Effector CD8-positive, alpha-beta T cell (primary cell): ENCODE results near the gene TNK2.
"Not testable (repeated sequence)": the region's sequence is repeated elsewhere in the genome, so short reads cannot be mapped to it uniquely, and the experiment has no call there.

Source experiments
- DNase-seq: peaks from one replicate; lab custom pipeline; 2025; lab: John Stamatoyannopoulos, UW

Gene TNK2

DNA sequence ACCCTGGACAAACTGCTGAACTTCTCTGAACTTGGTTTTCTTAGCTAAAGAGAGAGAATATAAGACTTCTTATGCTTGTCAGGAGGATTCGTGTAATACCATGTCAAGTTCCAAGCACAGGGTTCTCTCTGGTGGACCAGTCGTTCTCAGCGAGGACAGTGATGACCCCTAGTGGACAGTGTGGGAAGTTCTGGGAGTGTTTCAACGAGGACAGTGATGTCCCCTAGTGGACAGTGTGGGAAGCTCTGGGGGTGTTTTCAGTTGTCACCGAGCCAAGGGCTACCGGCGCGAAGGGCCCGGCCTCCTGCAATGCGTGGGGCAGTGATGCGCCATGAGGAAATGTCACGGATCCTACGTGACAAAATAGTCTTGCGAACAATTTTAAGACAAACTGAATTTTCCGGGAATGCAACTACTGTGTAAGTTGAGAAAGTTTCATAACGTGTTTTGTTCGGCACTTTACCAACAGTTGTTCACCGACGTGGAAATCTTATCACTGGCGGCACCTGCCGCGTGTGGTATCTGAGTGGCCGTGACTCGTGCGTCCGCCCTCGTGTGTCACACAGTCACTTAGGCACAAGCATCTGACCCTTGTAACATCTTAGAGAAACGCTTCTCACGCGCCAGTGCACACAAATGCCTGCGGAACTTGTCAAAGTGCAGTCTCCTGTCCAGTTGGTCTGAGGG, 57.4 kb downstream of the TNK2 start:
- peak; percentile 84 for DNase-seq

DNA sequence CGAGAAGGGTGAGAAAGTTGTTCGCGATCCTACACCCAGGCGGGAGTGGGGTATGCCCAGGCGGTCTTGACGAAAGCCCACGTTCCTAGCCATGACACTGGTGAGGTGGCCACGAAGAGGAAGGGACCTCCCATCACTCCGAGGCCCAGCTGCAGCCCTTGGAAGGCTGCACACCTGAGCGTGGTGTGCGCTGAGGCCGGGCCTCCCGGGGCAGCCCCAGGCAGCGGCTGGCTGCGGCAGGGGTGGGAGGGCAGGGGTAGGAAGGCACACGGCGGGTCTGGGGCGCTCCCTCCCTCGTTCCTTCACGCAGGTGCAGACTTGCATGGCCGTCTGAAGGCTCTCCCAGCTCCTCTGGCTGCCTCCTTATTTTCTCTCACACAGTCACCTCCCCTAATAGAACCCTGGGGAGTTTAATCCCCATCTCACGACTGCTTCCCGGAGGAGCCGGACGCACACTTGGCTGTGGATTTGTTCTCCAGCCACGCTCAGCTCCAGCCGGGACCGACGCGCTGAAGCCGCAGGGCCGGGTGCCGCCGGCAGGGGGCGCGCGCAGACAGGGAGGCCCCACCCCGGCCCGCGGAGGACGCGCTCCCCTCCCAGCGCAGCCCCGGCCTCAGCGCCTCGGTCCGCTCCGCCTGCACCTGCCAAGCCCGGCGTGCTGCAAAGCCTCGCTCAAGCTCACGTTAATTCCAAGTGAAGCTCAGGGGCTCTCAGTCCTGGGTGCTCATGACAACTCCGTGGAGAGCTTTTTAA, 58.9 kb downstream of the TNK2 start:
- no peak for DNase-seq

DNA sequence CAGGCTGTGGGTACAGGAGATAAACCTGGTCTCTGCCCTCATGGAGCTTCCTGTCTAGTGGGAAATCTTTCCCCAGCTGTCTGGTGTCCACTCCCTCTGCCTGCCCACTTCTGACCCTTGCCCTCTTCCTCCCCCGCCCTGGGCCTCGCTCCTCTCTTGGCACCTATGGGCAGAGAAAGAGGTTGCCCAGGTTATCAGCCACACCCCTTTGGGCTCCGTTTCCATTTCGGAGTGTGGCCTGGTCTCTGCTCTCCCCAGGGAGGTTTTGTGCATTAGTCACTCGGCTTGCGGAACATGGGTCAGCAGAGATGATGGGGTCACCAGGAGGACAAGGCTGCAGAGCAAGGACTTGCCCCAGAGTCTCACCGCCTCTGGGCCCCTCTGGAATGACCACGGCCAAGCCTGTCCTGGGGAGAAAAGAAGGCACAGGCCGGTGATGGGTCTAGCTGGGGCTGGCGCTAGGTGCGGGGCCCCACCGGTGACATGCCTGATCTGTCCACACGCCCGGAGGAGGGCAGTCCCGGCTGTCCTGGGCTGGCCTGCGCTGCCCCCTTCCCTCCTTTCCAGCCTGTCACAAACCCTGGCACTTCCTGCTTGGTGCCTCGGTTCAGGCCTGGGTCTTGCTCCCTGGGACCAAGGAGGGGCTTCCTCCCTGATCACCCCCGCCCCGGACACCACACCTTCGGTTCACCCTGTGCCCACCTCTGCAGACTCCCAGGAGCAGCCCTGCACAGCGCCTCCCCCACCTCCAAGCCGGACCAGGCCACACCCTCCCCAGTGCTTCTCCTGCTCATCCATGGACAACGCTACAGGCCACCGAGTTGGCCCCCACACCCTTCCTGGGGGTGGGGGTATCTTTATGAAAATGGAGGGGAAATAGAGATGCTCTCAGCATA, 61.0 kb downstream of the TNK2 start:
- DNase-seq = no peak

DNA sequence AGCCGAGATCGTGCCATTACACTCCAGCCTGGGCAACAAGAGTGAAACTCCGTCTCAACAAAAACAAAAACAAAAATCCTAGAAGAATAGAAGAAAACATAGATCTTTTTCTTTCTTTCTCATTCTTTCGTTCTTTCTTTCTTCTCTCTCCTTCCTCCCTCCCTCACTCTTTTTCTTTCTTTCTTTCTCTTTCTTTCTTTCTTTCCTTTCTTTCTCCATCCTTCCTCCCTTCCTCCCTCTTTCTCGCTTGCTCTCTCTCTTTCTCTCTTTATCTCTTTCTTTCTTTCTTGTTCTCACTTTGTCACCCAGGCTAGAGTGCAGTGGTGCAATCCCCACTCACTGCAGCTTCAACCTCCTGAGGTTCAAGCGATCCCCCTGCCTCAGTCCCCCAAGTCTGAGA, 62.9 kb downstream of the TNK2 start:
- no peak for DNase-seq

DNA sequence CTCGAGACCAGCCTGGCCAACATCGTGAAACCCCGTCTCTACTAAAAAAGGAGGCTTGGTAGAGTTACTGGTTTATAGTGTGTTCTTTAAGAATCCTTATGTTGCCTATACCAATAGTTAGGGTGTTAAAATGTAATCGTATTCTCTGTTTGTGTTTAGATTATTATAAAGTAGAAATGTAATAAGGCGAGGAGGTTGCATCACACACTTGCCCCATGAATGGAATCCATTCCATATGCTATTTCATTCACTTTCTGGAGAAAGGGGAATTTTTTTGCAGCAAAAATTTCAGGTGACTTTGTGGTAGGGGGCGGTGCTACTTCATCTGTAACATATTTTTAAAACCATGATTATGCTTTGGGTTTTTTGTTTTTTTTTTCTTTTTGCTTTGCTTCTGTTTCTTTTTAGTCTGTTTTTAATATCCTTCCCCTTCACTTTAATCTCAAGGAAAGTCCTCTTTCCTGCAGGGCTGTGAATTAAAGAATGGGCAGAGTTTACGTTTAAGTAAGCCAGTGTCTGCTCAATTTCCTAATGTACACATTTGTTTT, 63.6 kb downstream of the TNK2 start:
- DNase-seq = no peak

DNA sequence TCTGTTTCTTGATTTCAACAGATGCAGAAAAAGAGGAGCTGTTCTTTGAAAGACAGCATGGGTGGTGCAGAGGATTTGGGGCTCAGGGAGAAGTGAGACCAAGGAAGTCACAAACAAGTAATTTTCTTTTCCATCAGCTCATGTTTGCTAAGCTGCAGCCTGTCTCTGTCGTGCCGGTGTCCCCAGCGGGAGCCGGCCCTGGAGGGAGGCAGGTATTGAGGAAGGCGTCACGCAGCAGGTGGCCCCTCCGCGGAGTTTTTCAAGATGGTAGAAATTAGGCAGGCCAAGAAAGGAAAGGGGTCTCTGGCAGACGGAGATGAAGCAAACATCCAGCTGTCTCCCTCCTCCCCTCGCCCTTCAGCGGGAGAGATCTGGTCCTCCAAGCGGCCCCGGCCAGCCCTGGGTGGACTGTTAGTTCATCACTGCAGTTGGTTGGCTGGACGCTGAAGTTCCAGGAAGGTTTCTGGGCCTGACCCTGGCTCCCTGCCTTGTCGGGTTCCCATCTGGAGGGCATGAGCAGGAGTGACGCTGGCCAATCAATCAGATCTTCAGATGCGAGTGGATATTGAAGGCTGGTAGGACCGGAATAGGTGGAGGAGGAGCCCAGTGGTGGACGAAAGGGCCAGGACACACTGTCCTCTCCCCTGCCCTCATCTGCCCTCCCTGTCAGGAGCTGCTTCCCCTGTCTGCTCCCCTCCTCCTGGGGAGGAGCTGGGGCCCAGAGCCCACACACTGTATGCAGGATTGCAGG, 68.9 kb downstream of the TNK2 start:
- no peak for DNase-seq

DNA sequence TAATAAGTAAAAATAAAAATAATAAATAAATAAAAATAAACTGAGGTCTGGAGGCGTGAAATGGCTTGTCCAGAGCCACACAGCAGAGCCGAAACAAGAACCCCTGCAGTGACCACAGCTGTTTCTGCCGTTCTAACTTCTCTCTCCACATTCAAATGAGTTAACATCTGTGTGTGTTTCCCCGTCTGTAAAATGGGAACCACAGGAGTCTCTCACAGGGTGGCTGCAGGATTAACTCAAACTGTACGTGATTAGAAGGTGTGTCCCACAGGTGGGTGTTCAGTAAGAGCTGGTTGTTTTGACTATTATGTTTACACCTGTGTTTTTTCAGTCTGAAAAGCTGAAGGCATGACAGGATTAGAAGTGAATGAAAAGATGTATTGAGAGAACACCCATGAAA, 69.6 kb downstream of the TNK2 start:
- DNase-seq = no peak

DNA sequence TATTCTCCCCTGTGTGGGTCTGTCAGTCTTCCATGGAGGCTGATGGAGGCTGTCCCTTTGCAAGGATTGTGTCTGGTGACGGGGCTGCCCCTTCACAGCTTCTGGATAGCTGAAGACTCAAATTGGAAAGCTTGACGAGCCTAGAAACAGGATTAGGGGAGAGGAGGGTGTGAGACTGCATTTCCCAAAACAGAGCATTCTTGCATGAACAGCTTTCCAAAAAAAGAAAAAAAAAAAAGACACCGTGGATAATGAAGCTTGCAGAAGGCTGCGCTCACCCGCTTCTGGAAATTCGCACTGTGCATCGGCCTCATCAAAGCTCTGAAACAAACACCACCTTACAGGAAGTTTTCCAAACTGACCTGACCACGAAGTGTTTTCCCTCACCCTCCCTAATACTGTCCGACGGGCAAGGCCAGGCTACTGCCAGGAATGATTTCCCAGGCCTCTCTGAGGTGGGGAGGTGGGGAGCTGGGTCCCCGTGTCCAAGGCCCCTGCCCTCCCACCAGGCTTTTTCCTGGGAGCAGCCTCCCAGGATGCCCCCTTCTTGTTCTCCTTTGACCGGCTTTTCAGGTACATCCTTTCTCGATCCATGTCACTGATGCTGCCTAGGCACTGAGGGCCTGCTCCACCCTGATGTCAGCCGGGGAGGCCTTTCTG, 71.7 kb downstream of the TNK2 start:
- no peak for DNase-seq

DNA sequence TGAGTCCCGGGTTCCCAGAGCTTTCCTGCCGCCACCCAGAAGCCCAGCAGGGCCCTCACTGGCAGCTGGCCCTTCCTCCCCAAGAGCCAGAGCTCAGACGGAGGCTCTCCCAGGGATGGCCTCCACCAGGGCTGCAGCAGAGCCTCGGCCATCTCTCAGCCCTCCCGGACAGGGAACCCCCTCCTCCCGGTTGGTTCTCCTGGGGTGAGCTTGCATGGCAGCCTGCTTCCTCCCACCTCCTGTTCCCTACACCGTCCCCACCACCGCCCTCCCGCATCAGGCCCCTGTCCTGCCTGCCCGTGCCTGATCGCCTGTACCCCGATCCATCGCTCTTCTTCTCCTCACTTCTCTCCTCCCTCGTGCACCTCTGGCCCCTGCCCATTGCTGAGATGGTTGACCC, 72.6 kb downstream of the TNK2 start:
- no peak for DNase-seq

DNA sequence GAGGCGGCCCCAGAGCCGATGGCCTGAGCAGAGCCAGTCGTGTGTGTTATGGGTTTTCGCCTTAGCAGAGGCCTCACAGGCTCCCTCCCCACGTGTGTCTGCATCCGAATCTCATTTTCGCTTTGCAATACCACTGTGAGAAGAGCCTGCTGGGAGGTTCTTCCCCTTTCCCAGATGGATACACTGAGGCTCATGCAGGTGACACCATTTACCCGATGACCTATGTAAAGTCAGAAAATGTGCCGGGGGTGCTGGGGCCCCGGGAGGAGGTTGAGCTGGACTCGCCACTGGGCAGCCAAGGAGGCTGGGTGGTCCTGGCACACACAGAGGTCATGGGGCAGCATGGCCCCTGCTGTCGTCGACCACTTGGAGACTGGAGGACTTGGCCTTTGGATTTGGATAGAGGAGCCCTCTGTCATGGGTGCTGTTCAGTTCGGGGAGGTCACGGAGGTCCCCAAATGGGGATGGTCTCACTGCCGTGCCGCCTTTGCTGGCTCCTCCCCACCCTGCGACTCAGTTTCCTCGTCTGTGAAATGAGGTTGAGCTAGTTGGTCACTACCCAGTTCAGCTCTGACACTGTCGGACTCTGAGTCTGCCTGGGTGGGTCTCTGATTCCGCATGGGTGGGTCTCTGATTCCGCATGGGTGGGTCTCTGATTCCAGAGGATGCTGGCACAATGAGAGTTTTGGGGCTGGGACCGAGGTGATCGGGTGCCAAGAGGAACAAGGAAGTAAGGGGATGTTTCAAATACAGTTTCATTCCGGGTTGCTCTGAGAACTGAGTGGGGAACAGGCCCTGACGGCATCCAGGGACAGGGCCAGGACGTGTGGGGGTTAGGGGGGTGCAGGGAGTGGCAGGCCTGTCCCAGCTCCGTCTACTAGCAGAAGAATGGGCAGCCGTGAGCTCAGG, 73.4 kb downstream of the TNK2 start:
- no peak for DNase-seq

DNA sequence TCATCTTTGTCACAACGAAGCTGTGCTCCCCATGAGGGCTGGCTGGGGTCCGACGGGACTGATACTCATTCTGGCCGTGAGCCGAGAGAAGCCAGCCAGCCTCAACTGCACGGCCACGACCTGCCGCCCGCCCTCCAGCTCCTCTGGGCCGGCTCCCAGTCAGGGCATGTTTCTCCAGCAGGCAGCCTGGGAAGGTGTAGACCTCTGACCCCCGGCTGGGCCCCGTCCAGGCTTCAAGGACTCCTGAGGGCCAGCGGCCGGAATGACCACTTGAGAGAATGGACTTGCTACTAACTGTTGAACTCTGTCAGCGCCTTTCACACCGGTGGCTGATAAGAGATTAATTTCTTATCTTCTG, 78.5 kb downstream of the TNK2 start:
- DNase-seq = no peak

DNA sequence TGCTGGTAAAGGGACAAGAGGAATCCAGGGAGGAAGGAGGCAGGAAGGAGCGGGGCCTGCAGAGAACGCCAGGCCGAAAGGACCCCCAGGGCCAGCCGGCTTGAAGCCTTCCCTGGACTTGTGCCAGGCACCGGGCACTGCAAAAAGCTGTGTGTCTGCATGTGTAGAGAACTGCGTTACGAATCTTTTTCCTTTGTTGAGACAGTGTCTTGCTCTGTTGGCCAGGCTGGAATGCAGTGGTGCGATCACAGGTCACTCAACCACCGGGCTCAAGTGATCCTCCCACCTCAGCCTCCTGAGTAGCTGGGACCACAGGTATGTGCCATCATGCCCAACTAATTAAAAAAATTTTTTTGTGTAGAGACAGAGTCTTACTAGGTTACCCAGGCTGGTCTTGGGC, 79.6 kb downstream of the TNK2 start:
- no peak for DNase-seq

DNA sequence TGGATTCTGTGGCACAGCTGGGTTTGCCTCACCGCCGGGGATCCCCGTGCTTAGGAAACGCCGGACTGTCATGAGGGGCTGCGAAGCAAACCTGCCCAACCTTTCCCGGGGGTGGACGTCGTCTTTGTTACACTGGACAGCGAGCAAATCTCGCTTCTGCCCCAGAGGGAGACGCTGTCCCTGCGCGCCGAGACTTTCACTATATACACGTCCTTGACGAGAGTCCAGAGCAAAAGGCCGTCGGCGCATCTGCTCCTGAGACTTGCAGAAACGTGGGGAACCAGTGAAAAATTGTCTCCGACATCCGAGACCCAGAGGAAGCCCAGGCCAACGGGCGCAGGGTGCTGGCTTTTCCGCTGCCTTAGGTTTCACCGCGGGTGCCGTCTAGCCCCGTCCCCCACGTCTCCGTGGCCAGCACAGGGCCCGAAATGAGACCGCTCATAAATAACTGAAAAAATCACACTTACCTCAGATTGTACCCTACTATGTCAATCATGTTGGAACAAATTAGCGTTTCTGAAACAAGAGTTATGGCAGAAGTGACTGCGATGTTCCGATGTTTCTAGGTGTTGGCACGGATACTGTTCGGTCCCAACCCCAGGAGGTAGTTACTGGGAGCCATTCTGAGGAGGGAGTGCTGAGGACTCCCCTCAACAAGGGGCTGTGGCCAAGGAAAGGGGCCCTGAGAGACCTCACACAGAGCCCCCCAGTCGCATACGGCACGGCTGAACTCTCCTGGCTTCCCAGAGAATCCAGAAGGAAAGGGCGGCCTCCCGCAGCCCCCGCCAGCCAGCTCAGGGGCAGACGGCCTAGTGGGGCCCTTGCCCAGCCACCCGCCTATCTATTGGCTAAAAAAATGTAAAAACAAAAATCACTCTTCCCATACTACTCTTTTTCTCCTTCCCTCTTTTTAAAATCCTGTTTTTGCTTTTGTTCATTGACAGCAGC, 82.2 kb downstream of the TNK2 start:
- no peak for DNase-seq

DNA sequence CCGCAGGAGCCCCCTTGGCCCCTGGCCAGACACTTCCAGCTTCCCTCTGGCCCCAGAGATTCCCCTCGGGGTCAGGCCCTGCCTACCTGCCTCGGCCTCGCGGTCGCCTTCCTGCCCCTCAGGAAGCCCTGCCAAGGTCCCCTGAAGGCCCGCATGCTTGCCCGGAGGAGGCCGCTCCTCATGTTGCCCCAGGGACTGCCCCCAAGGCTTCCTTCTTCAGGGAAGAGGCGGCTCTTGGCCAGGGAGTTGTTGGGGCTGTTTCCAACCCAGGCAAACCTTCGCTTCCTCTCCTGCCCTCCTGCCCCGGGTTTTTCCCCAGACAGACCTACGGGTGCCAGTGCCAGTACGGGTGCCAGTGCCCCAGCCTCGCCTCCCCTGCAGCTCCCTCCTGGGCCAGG, 83.2 kb downstream of the TNK2 start:
- no peak for DNase-seq

DNA sequence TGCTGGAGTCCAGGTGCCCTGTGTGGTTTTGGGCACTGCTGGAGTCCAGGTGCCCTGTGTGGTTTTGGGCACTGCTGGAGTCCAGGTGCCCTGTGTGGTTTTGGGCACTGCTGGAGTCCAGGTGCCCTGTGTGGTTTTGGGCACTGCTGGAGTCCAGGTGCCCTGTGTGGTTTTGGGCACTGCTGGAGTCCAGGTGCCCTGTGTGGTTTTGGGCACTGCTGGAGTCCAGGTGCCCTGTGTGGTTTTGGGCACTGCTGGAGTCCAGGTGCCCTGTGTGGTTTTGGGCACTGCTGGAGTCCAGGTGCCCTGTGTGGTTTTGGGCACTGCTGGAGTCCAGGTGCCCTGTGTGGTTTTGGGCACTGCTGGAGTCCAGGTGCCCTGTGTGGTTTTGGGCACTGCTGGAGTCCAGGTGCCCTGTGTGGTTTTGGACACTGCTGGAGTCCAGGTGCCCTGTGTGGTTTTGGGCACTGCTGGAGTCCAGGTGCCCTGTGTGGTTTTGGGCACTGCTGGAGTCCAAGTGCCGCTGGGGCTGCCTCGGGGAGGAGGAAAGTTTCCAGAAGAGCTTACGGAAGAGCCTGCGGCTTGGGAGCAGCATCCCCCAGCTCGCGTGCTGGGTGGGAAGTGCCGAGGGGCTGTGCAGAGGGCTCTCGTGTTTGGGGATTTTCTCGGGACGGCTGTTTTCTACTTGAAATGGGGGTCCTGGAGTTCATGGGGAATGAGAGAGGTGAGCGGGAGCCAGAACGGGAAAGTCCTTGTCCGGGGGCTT, 83.7 kb downstream of the TNK2 start:
- not testable (repeated sequence) for DNase-seq

DNA sequence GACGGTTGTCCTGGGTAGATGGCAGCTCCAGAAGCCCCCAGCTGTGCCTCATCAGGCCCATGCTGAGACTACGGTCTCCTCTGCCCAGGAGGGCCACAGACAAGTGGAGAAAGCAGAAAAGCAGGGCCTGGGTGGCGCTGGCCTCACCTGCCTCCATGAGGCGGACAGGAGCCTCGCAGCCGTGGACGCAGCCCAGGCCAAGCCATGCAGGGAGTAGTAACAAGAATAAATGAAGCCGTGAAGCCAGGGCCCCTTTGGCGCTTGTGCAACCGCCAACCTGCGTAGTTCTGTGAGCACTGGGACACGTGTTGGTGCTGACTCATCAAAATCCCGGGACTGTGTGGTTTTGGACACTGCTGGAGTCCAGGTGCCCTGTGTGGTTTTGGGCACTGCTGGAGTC, 84.4 kb downstream of the TNK2 start:
- no peak for DNase-seq

DNA sequence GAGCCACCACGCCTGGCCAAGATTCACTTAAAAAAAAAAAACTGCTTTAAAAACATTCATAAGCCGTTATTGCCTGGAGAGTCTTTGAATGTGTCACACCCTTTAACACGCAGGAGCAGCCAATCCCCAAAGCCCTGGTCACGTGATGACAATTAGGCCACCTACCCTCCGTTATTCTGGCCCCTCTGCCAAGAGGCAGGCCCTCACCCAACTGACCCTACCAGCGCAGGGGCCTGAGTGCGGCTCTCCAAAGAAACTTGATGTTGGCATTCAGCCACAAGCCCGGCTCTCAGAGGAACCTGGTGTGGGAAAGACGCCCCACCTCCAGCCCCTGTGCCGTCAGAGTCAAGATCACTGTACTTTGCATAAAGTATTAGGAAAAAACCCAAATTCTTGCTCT, 85.1 kb downstream of the TNK2 start:
- DNase-seq = no peak

DNA sequence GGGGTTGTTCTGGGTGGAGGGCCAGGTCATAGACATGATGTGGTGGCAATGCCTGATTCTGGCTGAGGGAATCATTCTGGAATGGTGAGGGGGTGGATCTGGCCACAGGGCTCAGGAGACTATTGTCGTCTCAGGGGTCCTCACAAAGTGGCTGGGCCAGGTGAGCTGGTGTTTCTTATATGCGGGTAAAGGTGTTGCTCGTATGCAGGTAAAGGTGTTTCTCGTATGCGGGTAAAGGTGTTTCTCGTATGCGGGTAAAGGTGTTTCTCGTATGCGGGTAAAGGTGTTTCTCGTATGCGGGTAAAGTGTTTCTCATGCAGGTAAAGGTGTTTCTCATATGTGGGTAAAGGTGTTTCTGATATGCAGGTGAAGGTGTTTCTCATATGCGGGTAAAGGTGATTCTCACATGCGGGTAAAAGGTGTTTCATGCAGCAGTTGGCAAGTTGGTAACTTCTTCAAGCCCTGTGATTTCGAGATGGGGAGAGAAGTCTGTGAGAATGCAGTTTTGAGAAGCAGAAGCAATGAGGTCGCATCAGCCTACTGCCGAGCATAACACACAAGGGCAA, 86.1 kb downstream of the TNK2 start:
- DNase-seq = no peak
